Stimulated activated CD8-positive, alpha-beta memory T cell treated with anti-CD3 and anti-CD28 coated beads, Interleukin-7, amount 100 ng/mL, for 4 hours (primary cell): ENCODE measurements around the gene SP6.

Experiments
- DNase-seq, 2 donors: peaks; one replicate each; pipeline ENCODE4 v3.0.0-alpha.2; 2020; ENCODE audit warnings: low read depth in 2 of 2

The SP6 gene

DNA sequence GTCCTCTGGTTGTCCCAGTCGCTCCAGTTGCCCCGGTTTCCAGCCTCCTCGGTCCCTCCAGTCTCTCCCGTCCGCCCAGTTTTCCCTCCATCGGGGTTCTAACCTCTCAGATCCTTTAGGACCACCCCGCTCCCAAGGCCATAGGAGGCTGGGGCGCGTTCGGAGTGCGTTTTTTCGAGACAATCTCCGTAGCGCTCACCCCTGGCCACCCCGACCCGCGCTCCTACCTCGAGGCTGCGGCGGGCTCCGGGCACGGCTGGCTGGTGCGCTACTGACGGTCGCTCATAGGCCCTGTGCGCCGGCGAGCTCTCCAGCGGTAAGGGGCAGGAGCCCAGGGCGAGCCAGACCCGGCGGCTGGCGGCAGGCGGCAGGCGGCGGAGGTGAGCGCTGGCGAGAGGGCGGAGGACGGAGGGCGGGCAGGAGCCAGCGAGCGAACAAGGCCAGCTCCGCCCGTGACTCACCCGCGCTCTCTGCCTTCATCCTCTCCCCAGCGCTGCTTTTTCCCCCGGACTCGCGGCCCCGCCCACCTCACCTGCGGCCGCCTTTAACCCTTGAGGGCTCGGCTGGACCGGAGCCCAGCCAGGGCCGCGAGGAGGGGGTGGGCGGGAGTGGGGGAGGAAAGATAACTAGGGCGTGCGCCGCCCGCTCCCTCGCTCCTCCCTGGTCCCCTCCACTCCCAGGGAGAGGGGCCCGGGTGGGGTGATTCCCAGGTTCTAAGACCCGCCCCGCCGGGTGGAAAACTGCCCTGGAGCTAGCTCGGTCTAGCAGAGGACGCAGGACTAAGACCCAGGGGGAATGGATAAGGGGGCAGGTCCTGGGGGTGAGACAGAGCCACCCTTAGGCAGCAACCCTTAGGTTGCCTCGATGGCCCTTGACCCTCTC lies at the start of gene SP6:
Gene SP6, minus strand, starts transcription at position 472 of the 882 bp plus-strand sequence. CDS start 2,734 bp downstream, outside the sequence.
- peak; percentile 35 to 71 for DNase-seq

DNA sequence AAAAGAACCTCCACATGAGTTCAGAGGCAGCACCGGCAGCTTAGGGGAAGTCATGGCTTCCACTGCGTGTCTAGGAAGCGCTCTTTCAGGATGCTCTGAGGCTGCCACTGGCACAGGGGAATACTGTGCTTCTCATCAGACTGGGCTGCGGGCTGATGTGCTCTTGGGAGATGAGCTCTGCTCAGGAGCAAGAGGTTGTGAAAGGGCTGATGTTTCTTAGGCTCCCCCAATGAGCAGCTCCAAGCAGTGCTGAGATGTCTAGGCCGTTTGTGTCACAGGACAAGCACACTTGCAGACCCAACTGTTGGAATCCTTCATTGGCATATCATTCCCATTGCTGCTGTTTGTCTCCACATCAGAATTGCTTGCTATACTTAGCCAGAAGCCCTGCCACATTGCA lies 48.7 kb upstream of the SP6 start:
- DNase-seq = no peak

DNA sequence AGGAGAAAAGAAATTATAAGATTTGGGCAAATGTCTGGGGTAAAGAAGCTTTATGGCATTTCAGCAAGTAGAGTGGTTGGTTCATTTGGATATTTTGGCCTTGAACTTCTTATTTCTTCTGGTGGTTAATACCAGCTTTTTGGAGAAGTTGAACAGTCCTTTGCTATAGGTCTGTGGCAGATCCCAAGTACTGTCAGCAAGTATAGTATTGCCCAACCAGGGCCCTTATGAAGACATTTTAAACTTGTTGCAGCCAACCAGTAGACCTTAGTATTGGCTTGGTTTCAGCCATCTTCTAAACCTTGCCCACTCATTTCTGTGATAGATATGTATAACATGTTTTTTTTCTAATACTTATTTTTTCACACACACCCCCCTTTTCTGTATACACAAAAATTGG lies 47.3 kb upstream of the SP6 start:
- no peak for DNase-seq

DNA sequence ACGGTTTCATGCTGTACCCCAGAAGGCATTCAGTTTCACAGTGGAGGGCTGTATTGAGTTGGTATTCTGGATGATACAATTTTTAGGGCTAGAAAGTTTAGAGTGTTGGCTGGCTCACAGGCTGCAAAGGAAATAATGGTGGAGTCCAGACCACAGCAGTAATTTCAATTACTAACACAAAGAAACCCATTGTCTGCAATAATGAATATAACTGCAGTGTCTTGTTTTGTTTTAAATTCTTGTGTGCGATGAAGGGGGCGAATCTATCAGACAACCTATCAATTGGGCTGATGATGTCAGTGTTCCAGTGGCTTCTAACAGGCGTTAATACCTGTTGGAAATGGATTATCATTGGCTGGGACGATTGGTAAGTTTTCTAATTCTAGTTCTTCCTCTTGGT lies 46.6 kb upstream of the SP6 start:
- DNase-seq = no peak

DNA sequence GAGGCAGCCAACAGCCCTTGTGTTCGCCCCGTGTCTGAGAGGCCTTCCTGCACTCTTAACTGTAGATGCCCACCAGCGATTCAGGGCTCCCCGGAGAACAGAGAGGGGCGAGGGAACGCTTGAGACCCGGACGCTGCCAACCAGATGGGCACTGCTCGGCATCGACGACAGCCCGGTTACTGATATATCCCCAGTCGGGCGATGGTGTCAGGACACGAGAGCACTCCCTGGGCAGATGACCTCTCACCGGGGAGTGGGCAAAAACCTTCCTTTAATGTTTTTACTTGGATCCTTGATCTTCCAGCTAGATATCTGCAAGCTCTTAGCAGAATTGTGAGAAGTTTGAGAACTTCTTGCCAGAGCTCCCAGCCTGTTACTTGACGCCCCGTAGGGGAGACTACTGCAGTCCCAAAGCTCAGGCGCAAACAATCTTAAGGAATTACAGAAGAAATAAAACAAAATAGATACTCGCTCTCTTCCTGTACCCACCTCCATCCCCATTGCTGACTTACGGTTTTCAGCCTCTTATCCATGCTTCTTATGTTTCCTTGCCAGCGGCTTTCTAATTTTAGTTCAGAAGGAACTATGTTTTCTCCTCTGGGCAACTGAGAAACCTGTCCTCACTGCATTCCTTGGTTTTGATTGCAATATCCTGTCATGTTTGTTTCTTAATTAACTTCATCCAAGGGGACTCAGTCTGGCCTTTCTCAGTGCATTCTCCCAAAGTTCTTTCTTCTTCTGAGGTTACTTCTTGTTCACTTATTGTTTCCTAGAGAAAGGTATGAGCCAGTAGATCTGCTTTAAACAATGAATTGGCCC lies 45.9 kb upstream of the SP6 start:
- DNase-seq = no peak

DNA sequence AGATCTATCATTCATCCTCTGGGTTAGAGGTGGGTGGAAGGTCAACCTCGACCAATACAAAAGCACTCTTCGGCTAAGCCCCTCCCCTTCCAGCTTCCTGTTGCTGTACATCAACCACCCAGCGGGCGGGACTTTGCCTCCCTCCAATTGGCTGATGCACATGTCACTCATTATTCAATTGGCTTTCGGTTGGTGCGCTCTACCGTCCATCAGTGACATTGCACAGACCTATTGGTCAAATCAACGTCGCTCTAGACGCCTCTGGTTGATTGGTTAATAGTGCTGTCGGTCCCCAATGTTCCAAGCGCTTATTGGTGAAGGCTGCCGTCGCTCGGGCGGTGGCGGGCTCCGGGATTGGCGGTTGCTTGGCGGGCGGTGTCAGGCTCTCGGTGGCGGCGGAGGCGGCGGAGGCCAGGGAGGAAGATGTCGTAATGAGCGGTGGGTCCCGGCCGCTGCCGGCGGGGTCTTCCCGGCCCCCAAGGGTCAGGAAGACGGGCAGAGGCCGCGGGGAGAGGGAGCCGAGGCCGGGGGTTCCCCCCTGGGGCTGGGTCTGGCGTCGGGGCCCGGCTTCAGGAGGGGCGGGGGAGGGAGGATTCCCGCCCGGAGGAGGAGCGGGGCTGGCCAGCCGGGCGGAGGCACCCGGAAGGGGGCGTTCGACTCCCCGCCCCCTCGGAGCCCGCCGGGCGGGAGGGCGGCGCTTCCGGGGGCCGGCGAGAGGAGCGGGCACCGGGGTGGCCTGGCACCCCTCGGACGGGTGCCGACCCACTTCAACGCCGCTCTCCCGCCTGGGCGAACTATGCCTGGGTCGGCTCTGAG lies 45.1 kb upstream of the SP6 start, which contains the start of gene SP2:
Gene SP2, plus strand, starts transcription at position 381 of the 816 bp plus-strand sequence. Its CDS starts 51 bp downstream, at position 432.
- DNase-seq = peak; percentile 97 to 99

DNA sequence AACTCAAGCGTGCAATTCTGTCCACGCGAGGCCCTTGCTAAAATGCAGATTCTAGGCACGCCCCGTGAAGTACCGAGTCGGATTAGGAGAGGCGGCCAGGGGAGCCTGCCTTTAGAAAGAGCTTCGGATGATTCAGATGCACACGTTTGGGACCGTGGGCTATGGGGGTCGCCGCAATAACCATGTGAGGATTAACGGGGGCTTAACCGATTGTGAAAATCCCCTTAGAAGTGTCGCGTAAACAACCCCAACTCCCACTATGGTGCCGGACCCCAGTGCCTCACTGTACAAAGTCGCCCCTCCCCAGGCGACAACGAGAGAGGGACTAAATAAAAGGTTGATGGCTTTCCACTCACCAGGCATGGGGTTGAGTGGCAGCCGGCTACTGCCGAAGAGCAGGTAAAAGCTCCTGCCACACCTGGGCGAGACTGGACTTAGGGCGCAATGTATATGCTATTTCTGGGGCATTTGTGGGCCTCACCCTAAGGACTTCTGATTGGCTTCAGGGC lies 44.4 kb upstream of the SP6 start:
- DNase-seq = no peak

DNA sequence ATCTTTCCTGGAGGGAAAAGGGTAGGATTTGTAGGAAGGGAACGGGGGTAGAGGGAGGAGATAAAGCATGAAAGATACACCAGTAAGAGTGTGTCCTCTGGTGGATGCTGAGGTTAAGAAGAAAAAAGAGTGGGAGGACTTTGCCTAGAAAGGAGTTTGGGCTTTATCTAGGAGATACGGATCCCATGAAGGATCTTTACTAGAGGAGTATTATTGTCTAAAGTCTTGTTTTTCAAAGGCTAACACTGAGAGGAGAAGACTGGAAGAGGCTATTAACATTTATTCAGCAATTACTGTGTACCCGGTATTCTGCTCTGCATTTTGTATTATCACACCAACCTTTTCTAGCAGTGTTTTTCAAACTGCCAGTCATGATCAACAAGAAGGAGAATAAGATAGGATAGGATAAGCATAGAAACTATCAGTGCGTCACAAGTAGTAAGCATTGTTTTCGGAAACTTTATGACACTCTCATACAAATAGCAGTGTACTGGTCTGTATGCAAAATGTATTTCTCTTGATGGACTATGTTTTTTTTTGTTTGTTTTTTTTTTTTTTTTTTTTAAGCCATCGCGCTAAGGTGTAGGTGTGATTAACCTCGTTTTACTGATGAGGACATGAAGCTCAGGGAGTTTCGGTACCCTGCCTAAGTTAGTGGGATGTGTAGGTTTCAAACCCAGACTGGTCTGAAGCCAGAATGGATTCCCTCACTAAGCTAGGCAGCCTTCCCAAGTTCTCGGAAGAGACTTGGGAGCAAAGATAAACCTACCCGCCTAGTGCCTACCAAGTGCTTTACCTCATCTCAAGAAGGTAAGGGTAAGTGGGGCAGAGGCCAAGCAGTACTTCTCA lies 43.8 kb upstream of the SP6 start:
- DNase-seq = no peak

DNA sequence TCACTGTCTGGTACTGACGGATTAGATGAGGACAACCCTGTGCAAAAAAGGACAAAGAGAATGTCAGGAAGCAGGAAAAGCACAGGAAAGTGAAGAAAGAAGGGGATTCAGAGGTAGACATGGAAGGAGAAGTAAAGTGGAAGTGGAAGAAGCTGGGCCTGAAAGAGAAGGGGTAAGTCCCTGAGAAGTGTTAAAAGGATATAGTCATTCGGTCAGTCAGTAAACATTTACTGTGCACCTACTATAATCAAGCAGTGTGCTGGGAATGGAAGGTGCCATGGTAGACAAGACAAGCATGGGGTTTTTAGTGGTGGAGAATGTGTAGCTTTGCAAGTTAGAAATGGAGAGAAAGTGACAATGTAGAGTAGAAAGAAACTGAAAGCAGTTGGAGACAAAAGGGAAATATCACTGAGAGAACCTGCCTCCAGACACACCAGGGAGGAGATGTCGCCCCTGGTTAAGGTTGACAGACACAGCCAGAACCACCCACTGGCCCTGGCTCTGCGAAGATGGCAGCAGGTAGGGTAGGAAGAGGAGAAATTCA lies 40.7 kb upstream of the SP6 start:
- DNase-seq = no peak

DNA sequence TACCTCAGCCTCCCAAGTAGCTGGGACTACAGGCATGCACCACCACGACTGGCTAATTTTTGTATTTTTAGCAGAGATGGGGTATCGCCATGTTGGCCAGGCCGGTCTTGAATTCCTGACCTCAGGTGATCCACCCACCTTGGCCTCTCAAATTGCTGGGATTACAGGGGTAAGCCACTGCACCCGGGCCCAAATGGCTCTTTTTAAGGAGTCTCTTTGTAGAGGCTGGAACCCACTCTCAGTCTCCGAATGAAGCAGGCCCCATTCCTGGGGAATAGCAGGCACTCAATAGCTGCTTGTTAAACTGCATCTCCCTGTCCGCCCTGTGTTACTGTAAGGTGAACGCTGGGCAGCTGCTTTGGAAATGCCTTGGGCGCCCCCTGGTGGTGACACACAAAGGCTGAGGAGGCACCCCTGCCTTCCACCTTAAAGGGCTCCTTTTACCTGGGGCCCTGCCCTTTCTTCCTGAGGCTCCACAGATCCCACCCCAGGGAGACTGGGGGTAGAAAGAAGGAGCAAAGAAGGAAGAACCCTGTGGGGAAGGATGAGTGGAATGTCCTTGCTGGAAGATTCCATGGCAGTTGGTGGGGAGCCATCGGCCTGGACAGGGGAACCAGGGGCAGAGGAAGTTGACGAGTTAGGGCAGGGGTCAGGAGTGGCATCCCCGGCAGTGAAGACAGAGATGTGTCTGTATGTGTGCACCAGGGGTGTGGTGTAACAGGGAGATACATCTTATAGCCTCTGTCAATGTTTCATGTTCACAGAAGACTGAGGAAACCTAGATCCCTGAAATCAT lies 39.0 kb upstream of the SP6 start:
- DNase-seq = peak; percentile 79 to 85

DNA sequence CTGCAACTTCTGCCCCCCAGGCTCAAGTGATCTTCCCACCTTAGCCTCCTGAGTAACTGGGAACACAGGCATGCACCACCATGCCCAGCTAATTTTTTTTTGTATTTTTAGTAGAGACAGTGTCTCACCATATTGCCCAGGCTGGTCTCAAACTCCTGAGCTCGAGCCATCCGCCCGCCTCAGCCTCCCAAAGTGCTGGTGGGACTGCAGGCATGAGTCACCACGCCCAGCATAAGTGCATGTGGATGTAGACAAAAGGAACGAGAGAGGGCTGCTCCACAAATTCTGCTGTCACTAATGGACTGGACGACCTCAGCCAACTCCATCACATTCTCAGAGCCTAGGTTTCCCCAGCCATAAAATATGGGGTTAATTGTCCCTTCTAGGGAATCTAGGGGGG lies 37.3 kb upstream of the SP6 start:
- DNase-seq = no peak

DNA sequence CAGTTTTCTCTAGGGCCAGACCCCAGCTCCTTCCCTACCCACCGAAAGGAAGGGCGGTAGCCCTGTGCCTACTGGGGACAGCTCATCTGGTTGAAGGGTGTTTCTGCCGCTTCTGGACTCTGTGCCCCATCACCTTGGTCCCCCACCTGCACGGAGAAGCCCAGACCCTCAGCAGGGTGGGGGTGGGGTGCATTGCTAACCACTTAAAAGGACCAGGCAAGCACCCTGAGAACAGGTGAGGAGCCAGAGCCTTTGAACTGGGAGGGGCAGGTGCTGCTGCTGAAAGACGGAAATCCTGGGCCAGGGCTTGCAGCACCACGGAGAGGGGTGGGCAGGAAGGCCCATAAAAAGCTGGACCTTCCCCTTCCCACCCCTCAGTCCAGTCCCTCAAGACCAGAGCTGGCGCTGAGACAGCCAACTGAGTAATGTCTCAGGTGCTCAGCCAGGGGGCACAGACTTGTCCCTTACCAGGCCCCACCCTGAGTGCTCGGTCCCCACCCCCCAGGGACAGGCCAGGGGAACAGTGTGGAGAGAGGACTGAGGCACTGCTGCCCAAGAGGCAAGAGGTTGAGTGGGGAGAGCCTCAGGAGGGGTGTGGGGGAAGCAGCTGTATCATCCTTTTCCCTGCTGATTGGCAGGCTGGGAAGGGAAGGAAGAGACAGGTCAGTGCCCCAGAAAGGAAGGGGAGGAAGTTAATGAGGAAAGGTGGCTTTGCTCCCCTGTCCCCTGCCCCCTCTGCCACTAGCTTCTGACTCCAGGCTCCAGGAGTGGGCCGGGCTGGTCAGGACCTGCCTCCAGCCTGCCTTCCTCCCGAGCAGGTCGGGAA lies 34.2 kb upstream of the SP6 start:
- DNase-seq = no peak

DNA sequence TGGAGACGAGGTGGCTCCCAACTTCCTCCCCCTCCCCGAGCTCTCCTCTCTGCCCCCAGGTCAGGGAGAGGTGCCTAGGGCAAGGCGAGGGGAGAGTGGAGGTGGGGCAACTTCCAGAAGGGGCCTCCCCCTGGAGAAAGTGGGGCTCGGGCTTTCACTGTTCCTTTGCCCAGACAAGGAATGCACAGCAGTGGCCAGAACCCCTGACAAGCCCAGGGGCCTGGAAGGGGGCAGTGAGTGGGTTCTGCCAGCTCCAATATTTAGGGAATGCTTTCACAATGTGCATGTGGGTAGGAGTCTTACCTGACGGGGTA lies 33.4 kb upstream of the SP6 start:
- DNase-seq = no peak

DNA sequence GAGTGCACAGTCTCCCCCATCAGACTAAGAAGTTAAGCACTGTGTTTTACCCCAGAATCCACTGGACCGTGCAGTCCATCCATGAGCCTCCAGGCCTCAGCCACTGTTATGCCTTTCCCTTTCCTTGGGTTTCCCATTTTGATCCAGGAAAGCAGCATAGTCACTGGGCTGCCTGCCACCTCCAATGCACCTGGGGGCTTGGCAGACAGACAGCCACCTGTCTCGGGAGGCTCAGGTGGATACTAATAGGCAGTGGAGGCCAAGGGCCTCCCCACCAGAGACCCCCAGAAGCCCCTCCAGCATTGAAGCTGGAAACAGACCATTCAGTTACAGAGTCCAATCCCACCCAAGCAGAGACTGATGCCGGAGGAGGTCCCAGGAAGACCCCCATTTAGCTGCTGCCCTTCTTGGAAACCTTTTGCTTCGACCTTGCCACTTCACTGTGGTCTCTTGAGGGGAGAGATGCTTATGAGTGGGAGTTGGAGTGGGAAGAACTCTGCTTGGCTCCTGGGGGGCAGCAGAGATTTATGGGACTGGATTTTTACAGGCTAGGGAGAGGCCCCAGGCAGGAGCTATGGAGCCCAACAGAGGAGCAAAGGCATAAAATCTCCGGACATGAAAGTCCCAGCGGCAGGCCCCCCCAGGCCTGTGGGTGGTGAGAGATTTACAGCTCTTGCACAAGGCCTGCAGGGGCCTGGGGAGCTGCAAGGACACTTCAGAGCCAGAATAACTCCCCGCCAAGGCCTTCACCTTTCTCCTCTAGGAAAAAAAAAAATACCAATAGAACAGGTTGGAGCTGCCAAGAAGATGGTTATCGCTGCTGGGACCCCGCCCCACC lies 32.8 kb upstream of the SP6 start:
- DNase-seq = no peak

DNA sequence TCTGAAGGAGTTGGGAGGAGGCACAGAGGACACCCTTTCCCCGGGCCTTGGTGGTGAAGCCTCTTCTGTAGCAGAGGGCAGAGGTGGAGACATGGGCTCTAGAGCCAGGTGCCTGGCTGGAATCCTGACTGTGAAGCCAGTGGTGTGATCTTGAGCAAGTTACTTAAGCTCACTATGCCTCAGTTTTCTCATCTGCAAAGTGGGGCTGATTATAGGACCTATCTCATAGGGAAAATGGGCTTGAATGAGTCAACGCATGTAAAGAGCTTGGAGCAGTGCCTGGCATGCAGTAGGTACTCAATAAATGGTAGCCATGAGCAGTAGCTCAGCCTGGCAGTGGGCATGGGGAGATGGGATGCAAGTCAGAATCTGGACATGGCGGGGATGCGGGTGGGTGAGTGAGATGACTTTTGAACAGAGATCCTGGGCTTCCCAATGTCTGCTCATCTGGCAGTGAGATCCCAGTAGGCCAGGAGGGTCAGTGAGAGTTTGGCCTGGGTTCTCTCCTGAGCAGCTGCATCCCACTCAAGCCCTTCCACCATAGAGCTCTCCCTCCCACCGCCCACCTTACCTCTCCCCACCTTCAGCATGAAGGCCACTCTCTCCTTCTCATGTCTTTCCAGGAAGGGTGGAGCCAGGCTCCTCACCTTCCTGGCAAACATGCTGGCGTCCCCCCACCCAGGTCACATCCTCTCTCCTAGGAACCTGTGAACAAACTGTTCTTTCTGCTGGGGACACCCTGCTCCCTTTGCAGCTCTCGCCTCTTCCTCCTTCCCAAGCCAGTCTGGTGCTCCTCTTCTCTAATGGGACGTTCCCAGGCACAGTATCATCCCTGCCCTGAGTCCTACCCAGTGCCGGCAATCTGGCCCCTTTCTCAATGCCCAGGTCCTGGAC lies 32.0 kb upstream of the SP6 start:
- DNase-seq = no peak

DNA sequence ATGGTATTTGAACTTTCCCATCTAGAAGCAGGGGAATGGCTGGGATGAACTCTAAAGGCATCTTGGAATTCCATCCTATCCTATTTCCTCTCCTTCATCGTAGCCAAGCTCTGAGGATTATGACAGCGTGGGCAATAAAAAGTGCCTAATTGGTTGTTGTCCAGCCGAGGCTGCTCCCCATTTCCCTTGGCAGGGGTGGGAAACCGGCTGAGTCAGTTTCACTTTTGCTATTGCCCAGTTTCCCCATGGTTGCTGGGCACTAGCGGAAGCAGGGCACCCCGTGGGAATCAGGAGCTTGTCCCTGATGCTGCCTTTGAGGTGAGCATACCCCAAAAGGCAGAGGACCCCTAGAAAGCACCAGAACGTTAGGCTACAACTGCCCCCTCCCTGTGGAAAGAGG lies 31.3 kb upstream of the SP6 start:
- no peak for DNase-seq
